Endodermal cell (in vitro differentiated cells): Measurements from ENCODE around the gene FDCSP. TPM values are rescaled to one million over a fixed set of nuclear protein-coding genes. Genes with fewer than 3 reads are reported as not detected.

Experiments
- DNase-seq: peaks from one replicate; pipeline ENCODE4 v3.0.0-alpha.2; 2017
- H3K27ac ChIP-seq: 2 replicates; pipeline ENCODE4 v1.5.1; 2013; ENCODE audit warnings: mild to moderate bottlenecking, low read depth, low read length, moderate library complexity
- H3K27me3 ChIP-seq: 2 replicates; pipeline ENCODE4 v1.6.1; 2013; ENCODE audit warnings: mild to moderate bottlenecking, low read length, moderate library complexity; ENCODE audit not compliant: insufficient read depth, control insufficient read depth, poor library complexity, severe bottlenecking
- H3K36me3 ChIP-seq: 2 replicates; pipeline ENCODE4 v1.7.0; 2013; ENCODE audit warnings: mild to moderate bottlenecking, low read length, moderate library complexity; ENCODE audit not compliant: control insufficient read depth, insufficient read depth
- H3K4me1 ChIP-seq: one replicate; pipeline ENCODE4 v1.7.0; 2013; ENCODE audit warnings: low read length; ENCODE audit not compliant: control insufficient read depth, insufficient read depth
- H3K4me3 ChIP-seq: 2 replicates; pipeline ENCODE4 v1.5.1; 2013; ENCODE audit warnings: mild to moderate bottlenecking, low read length, moderate library complexity
- H3K9ac ChIP-seq: 2 replicates; pipeline ENCODE4 v1.6.1; 2013; ENCODE audit warnings: mild to moderate bottlenecking, low read length, moderate library complexity; ENCODE audit not compliant: poor library complexity, severe bottlenecking; ENCODE audit errors: extremely low read depth
- H3K9me3 ChIP-seq: 2 replicates; pipeline ENCODE4 v1.6.1; 2013; ENCODE audit warnings: mild to moderate bottlenecking, low read length, moderate library complexity; ENCODE audit not compliant: control insufficient read depth
- H3K27ac Mint-ChIP-seq: 2 replicates; pipeline ENCODE4 v1.8.0; 2020; ENCODE audit warnings: mixed read lengths
- H3K27me3 Mint-ChIP-seq: 2 replicates; pipeline ENCODE4 v1.8.0; 2021; ENCODE audit warnings: mild to moderate bottlenecking, mixed read lengths; ENCODE audit not compliant: insufficient read depth
- H3K36me3 Mint-ChIP-seq: 2 replicates; pipeline ENCODE4 v1.8.0; 2020; ENCODE audit warnings: low read depth, mixed read lengths
- H3K4me1 Mint-ChIP-seq: 2 replicates; pipeline ENCODE4 v1.8.0; 2020; ENCODE audit warnings: mixed read lengths
- H3K4me3 Mint-ChIP-seq: 2 replicates; pipeline ENCODE4 v1.8.0; 2020; ENCODE audit warnings: mild to moderate bottlenecking, moderate library complexity, mixed read lengths
- H3K9me3 Mint-ChIP-seq: 2 replicates; pipeline ENCODE4 v1.8.0; 2020; ENCODE audit warnings: mild to moderate bottlenecking, mixed read lengths
- WGBS, 2 experiments: methylation state at CpG; one replicate each; pipeline versions ENCODE4 v1.1.5 to v1.1.7; 2013; ENCODE audit warnings: missing lambda C conversion rate in 2 of 2, mixed read lengths in 1 of 2; ENCODE audit not compliant: insufficient coverage in 1 of 2, insufficient read length in 1 of 2; 5-methylcytosine and 5-hydroxymethylcytosine counted together
- total RNA-seq, 2 donors: library from RNA; stranded (reverse); fragmentation: NEBNext Ultra II Directional in 1 of 2; extraction: Animal tissue kit (Norgen Biotek cat#: 25700) in 1 of 2; gene quantifications; 2 replicates in 1 of 2; 3 replicates in 1 of 2; pipeline ENCODE4 v1.2.1, GENCODE V29; 2021
- TF ChIP-seq, protein P1 (sequence below): fragments of 200-600 bp; sonication (generic); conservative IDR thresholded peaks from 2 replicates; pipeline ENCODE4 v1.5.0; 2021; ENCODE audit warnings: antibody characterized with exemption, mild to moderate bottlenecking

The FDCSP gene
- total RNA-seq, 2 donors from 2014 or later, result not detected

- Mint-ChIP-seq H3K4me3 (no peak within 1 kb of the TSS), H3K27ac (no peak within 1 kb of the TSS), H3K27me3 (no peaks in the 10 kb centered on the region), H3K36me3 (no peaks in the 10 kb centered on the region), H3K4me1 (peaks cover 5% of the 10 kb centered on the region), H3K9me3 (no peaks in the 10 kb centered on the region)
- no peaks in the 10 kb centered on the region for H3K36me3 ChIP-seq
- H3K27me3 ChIP-seq, result no peaks in the 10 kb centered on the region
- TF ChIP-seq, protein P1, sequence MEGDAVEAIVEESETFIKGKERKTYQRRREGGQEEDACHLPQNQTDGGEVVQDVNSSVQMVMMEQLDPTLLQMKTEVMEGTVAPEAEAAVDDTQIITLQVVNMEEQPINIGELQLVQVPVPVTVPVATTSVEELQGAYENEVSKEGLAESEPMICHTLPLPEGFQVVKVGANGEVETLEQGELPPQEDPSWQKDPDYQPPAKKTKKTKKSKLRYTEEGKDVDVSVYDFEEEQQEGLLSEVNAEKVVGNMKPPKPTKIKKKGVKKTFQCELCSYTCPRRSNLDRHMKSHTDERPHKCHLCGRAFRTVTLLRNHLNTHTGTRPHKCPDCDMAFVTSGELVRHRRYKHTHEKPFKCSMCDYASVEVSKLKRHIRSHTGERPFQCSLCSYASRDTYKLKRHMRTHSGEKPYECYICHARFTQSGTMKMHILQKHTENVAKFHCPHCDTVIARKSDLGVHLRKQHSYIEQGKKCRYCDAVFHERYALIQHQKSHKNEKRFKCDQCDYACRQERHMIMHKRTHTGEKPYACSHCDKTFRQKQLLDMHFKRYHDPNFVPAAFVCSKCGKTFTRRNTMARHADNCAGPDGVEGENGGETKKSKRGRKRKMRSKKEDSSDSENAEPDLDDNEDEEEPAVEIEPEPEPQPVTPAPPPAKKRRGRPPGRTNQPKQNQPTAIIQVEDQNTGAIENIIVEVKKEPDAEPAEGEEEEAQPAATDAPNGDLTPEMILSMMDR, result no peak
- no peak for DNase-seq
- no peaks in the 10 kb centered on the region for H3K4me1 ChIP-seq
- 87 to 89% methylated on average over 1 of the region's 1 CpG for WGBS, 2 experiments
- no peak within 1 kb of the TSS for H3K27ac ChIP-seq
- no peak within 1 kb of the TSS for H3K4me3 ChIP-seq
- no peaks in the 10 kb centered on the region for H3K9me3 ChIP-seq
- H3K9ac ChIP-seq, result no peak within 1 kb of the TSS
Observed at GRCh38 chr4:70195425-70195824, 30.5 kb upstream of the FDCSP start, which contains the start of gene ODAM. Gene ODAM (plus strand): TSS chr4:70195725. CDS start chr4:70196544, 819 bp downstream.

- H3K4me1 ChIP-seq, result no peaks in the 10 kb centered on the region
- no peaks in the 10 kb centered on the region for H3K36me3 ChIP-seq
- H3K27me3 ChIP-seq, result no peaks in the 10 kb centered on the region
- no peaks in the 10 kb centered on the region for H3K36me3 Mint-ChIP-seq
- H3K4me3 Mint-ChIP-seq, result no peak overlapping the region
- H3K27ac Mint-ChIP-seq, result no peak overlapping the region
- no peaks in the 10 kb centered on the region for H3K9me3 ChIP-seq
- TF ChIP-seq, protein P1, result no peak
- no peaks in the 10 kb centered on the region for H3K9me3 Mint-ChIP-seq
- peaks cover 5% of the 10 kb centered on the region for H3K4me1 Mint-ChIP-seq
- H3K4me3 ChIP-seq, result no peak overlapping the region
- 86% methylated on average over 1 of the region's 2 CpGs; no CpG with 5 or more reads in 1 of the 2 experiments for WGBS, 2 experiments
- H3K27me3 Mint-ChIP-seq, result no peaks in the 10 kb centered on the region
- no peak overlapping the region for H3K9ac ChIP-seq
- H3K27ac ChIP-seq, result no peak overlapping the region
- DNase-seq, result no peak
Observed at GRCh38 chr4:70196857-70197256, 29.1 kb upstream of the FDCSP start.

- Histone ChIP-seq H3K9ac (no peak overlapping the region), H3K9me3 (no peaks in the 10 kb centered on the region), H3K36me3 (no peaks in the 10 kb centered on the region), H3K4me1 (no peaks in the 10 kb centered on the region), H3K4me3 (no peak overlapping the region), H3K27me3 (no peaks in the 10 kb centered on the region), H3K27ac (no peak overlapping the region)
- Mint-ChIP-seq H3K9me3 (no peaks in the 10 kb centered on the region), H3K4me1 (peaks cover 5% of the 10 kb centered on the region), H3K27ac (peak overlapping the region; percentile 16), H3K36me3 (no peaks in the 10 kb centered on the region), H3K27me3 (no peaks in the 10 kb centered on the region), H3K4me3 (no peak overlapping the region)
- WGBS, 2 experiments, result 94% methylated on average over 2 of the region's 2 CpGs; no CpG with 5 or more reads in 1 of the 2 experiments
- DNase-seq, result peak; percentile 50
- TF ChIP-seq, protein P1, result no peak
Observed at GRCh38 chr4:70197842-70198241, 28.1 kb upstream of the FDCSP start.
